Stomach smooth muscle (tissue), 2 donors: Measurements from ENCODE around the gene PLOD2.

Source experiments
- H3K27ac ChIP-seq: one replicate; pipeline ENCODE4 v1.7.0; 2013; ENCODE audit warnings: mild to moderate bottlenecking, low read length, inconsistent platforms
- H3K27me3 ChIP-seq, 2 donors: one replicate each; pipeline ENCODE4 v1.7.0; 2013; ENCODE audit warnings: low read length in 2 of 2; ENCODE audit not compliant: insufficient read depth in 2 of 2, control insufficient read depth in 1 of 2
- H3K36me3 ChIP-seq, 2 donors: one replicate each; pipeline ENCODE4 v1.7.0; 2013; ENCODE audit warnings: low read length in 2 of 2; ENCODE audit not compliant: control insufficient read depth in 2 of 2, insufficient read depth in 2 of 2
- H3K4me1 ChIP-seq: one replicate; pipeline ENCODE4 v1.7.0; 2013; ENCODE audit warnings: low read length; ENCODE audit not compliant: control insufficient read depth, insufficient read depth
- H3K4me3 ChIP-seq, 2 donors: one replicate each; pipeline ENCODE4 v1.7.0; 2013; ENCODE audit warnings: low read length in 2 of 2
- H3K9ac ChIP-seq, 2 donors: one replicate each; pipeline ENCODE4 v1.7.0; 2013; ENCODE audit warnings: low read length in 2 of 2, mild to moderate bottlenecking in 1 of 2
- H3K9me3 ChIP-seq, 2 donors: one replicate each; pipeline ENCODE4 v1.7.0; 2013; ENCODE audit warnings: low read length in 2 of 2; ENCODE audit not compliant: control insufficient read depth in 2 of 2
- donor health status: healthy.
- donor health status: Pancreatic carcinoma.

The PLOD2 gene

GRCh38 chr3:146050691-146051090 is 110.3 kb downstream of the PLOD2 start:
- Histone ChIP-seq H3K9me3 (no peaks in the 10 kb centered on the region), H3K9ac (no peak overlapping the region), H3K36me3 (no peaks in the 10 kb centered on the region), H3K27ac (no peak overlapping the region), H3K4me1 (no peaks in the 10 kb centered on the region), H3K4me3 (no peak overlapping the region), H3K27me3 (no peaks in the 10 kb centered on the region)

GRCh38 chr3:146047485-146047884 is 113.5 kb downstream of the PLOD2 start:
- Histone ChIP-seq H3K9me3 (no peaks in the 10 kb centered on the region), H3K9ac (no peak overlapping the region), H3K4me3 (no peak overlapping the region), H3K36me3 (no peaks in the 10 kb centered on the region), H3K27ac (no peak overlapping the region), H3K4me1 (no peaks in the 10 kb centered on the region), H3K27me3 (no peaks in the 10 kb centered on the region)

- no peaks in the 10 kb centered on the region for H3K9me3 ChIP-seq
- H3K4me3 ChIP-seq = no peak overlapping the region
- no peaks in the 10 kb centered on the region for H3K36me3 ChIP-seq
- H3K27me3 ChIP-seq = no peaks in the 10 kb centered on the region
- no peak overlapping the region for H3K27ac ChIP-seq
- H3K9ac ChIP-seq = no peak overlapping the region
- H3K4me1 ChIP-seq = no peaks in the 10 kb centered on the region
Observed at GRCh38 chr3:146044046-146044445, 116.9 kb downstream of the PLOD2 start.

GRCh38 chr3:146040630-146041029 is 120.4 kb downstream of the PLOD2 start:
- Histone ChIP-seq H3K4me3 (no peak overlapping the region), H3K27ac (no peak overlapping the region), H3K36me3 (no peaks in the 10 kb centered on the region), H3K9me3 (no peaks in the 10 kb centered on the region), H3K9ac (no peak overlapping the region), H3K4me1 (no peaks in the 10 kb centered on the region), H3K27me3 (no peaks in the 10 kb centered on the region)

GRCh38 chr3:146037697-146038096 is 123.3 kb downstream of the PLOD2 start:
- no peaks in the 10 kb centered on the region for H3K9me3 ChIP-seq
- no peaks in the 10 kb centered on the region for H3K27me3 ChIP-seq
- peaks cover 3% of the 10 kb centered on the region for H3K4me1 ChIP-seq
- no peak overlapping the region for H3K27ac ChIP-seq
- no peak overlapping the region for H3K4me3 ChIP-seq
- no peak overlapping the region for H3K9ac ChIP-seq
- H3K36me3 ChIP-seq = no peaks in the 10 kb centered on the region

GRCh38 chr3:146036281-146036680 is 124.7 kb downstream of the PLOD2 start:
- no peak overlapping the region for H3K27ac ChIP-seq
- no peaks in the 10 kb centered on the region for H3K36me3 ChIP-seq
- no peak overlapping the region for H3K4me3 ChIP-seq
- no peaks in the 10 kb centered on the region for H3K27me3 ChIP-seq
- no peak overlapping the region for H3K9ac ChIP-seq
- no peaks in the 10 kb centered on the region for H3K9me3 ChIP-seq
- peaks cover 3% of the 10 kb centered on the region for H3K4me1 ChIP-seq

- no peak overlapping the region for H3K4me3 ChIP-seq
- H3K27me3 ChIP-seq = no peaks in the 10 kb centered on the region
- H3K36me3 ChIP-seq = no peaks in the 10 kb centered on the region
- no peak overlapping the region for H3K9ac ChIP-seq
- no peaks in the 10 kb centered on the region for H3K9me3 ChIP-seq
- H3K27ac ChIP-seq = no peak overlapping the region
- H3K4me1 ChIP-seq = peaks cover 3% of the 10 kb centered on the region
Observed at GRCh38 chr3:146035366-146035765, 125.6 kb downstream of the PLOD2 start.

- H3K36me3 ChIP-seq = no peaks in the 10 kb centered on the region
- no peaks in the 10 kb centered on the region for H3K27me3 ChIP-seq
- H3K9me3 ChIP-seq = no peaks in the 10 kb centered on the region
- H3K9ac ChIP-seq = no peak overlapping the region
- H3K4me3 ChIP-seq = no peak overlapping the region
- no peak overlapping the region for H3K27ac ChIP-seq
- peaks cover 3% of the 10 kb centered on the region for H3K4me1 ChIP-seq
Observed at GRCh38 chr3:146033950-146034349, 127.0 kb downstream of the PLOD2 start.

- Histone ChIP-seq H3K36me3 (no peaks in the 10 kb centered on the region), H3K27ac (no peak overlapping the region), H3K4me1 (no peaks in the 10 kb centered on the region), H3K4me3 (no peak overlapping the region), H3K9me3 (no peaks in the 10 kb centered on the region), H3K27me3 (no peaks in the 10 kb centered on the region), H3K9ac (no peak overlapping the region)
Observed at GRCh38 chr3:146026547-146026946, 134.4 kb downstream of the PLOD2 start.

GRCh38 chr3:146024260-146024659 is 136.7 kb downstream of the PLOD2 start:
- no peaks in the 10 kb centered on the region for H3K4me1 ChIP-seq
- no peak overlapping the region for H3K4me3 ChIP-seq
- H3K27ac ChIP-seq = no peak overlapping the region
- no peaks in the 10 kb centered on the region for H3K27me3 ChIP-seq
- H3K9me3 ChIP-seq = no peaks in the 10 kb centered on the region
- no peaks in the 10 kb centered on the region for H3K36me3 ChIP-seq
- no peak overlapping the region for H3K9ac ChIP-seq

- Histone ChIP-seq H3K4me3 (no peak overlapping the region), H3K4me1 (no peaks in the 10 kb centered on the region), H3K9ac (no peak overlapping the region), H3K9me3 (no peaks in the 10 kb centered on the region), H3K27ac (no peak overlapping the region), H3K27me3 (no peaks in the 10 kb centered on the region), H3K36me3 (no peaks in the 10 kb centered on the region)
Observed at GRCh38 chr3:146020969-146021368, 140.0 kb downstream of the PLOD2 start.
